ENCODE measurements around the gene TSEN15. TPM values are rescaled to one million over a fixed set of nuclear protein-coding genes. Genes with fewer than 3 reads are reported as not detected.

TSEN15 gene
- total RNA-seq, 2 donors from 2014 or later = 13.3 to 18.5 TPM

GRCh38 chr1:184118046-184118445, 66.5 kb downstream of the TSEN15 start:
- H3K9ac ChIP-seq (ENCODE audit: low read depth in 2 of 2, low read length in 2 of 2) = no peak overlapping the region
- intact Hi-C loops (cut with DNase I) = no loop called here
- no peaks in the 10 kb centered on the region for H3K27me3 ChIP-seq

More at GRCh38 chr1:184118046-184118445, 66.5 kb downstream of the TSEN15 start:
- H3K36me3 ChIP-seq = no peaks in the 10 kb centered on the region
- TF ChIP-seq CTCF (IDR thresholded peaks at IDR 0.05) = no peak
- H3K4me3 ChIP-seq = no peak overlapping the region
- DNase-seq = no peak
- no peaks in the 10 kb centered on the region for H3K9me3 ChIP-seq
- H3K27ac ChIP-seq = no peak overlapping the region
- no peaks in the 10 kb centered on the region for H3K4me1 ChIP-seq

Other genes with a start within 250 kb of the TSEN15 start
- 1 to 10 TPM; 4.0 to 9.5 TPM for gene RGL1, start 246.6 kb upstream of the TSEN15 start, total RNA-seq
- under 1 TPM; 0.32 to 0.40 TPM for gene COLGALT2, start 14.0 kb upstream of the TSEN15 start, total RNA-seq